HEK293 (cell line): ENCODE results near the gene UCKL1.

ENCODE experiments used
- AEBP2 ChIP-seq: fragments of 450-650 bp; formaldehyde crosslinking; IDR thresholded peaks from 2 replicates; pipeline ENCODE4 v1.5.1; 2016; ENCODE audit warnings: missing biosample characterization, missing genetic modification characterization, borderline replicate concordance
- BCL11A ChIP-seq: fragments of 450-650 bp; formaldehyde crosslinking; IDR thresholded peaks from 2 replicates; pipeline ENCODE4 v1.5.1; 2016; ENCODE audit warnings: low read depth, missing biosample characterization, missing genetic modification characterization
- BCL6B ChIP-seq: fragments of 450-650 bp; formaldehyde crosslinking; IDR thresholded peaks from 2 replicates; pipeline ENCODE4 v1.5.1; 2017; ENCODE audit warnings: missing biosample characterization, missing genetic modification characterization
- GFI1B ChIP-seq: fragments of 450-650 bp; formaldehyde crosslinking; IDR thresholded peaks from 2 replicates; pipeline ENCODE4 v1.5.1; 2016; ENCODE audit warnings: missing biosample characterization, missing genetic modification characterization
- GLI4 ChIP-seq: fragments of 450-650 bp; formaldehyde crosslinking; IDR thresholded peaks from 2 replicates; pipeline ENCODE4 v1.5.1; 2016; ENCODE audit warnings: missing biosample characterization, missing genetic modification characterization
- GLIS1 ChIP-seq: fragments of 450-650 bp; formaldehyde crosslinking; IDR thresholded peaks from 2 replicates; pipeline ENCODE4 v1.5.1; 2016; ENCODE audit warnings: missing biosample characterization, missing genetic modification characterization
- KLF1 ChIP-seq: fragments of 450-650 bp; formaldehyde crosslinking; IDR thresholded peaks from 2 replicates; pipeline ENCODE4 v1.5.1; 2016; ENCODE audit warnings: missing biosample characterization, missing genetic modification characterization
- KLF8 ChIP-seq: fragments of 450-650 bp; formaldehyde crosslinking; IDR thresholded peaks from 2 replicates; pipeline ENCODE4 v1.5.1; 2016; ENCODE audit warnings: missing biosample characterization, missing genetic modification characterization
- SCRT1 ChIP-seq: fragments of 450-650 bp; formaldehyde crosslinking; IDR thresholded peaks from 2 replicates; pipeline ENCODE4 v1.5.1; 2016; ENCODE audit warnings: missing biosample characterization, missing genetic modification characterization, borderline replicate concordance
- SCRT2 ChIP-seq: fragments of 450-650 bp; formaldehyde crosslinking; IDR thresholded peaks from 2 replicates; pipeline ENCODE4 v1.5.1; 2016; ENCODE audit warnings: missing biosample characterization, missing genetic modification characterization
- YY1 ChIP-seq: fragments of 450-650 bp; formaldehyde crosslinking; IDR thresholded peaks from 2 replicates; pipeline ENCODE4 v1.5.1; 2018; ENCODE audit warnings: missing biosample characterization, missing genetic modification characterization
- ZBTB8A ChIP-seq: fragments of 450-650 bp; formaldehyde crosslinking; IDR thresholded peaks from 2 replicates; pipeline ENCODE4 v1.5.1; 2016; ENCODE audit warnings: missing biosample characterization, missing genetic modification characterization
- ZIC2 ChIP-seq: fragments of 450-650 bp; formaldehyde crosslinking; IDR thresholded peaks from 2 replicates; pipeline ENCODE4 v1.5.1; 2016; ENCODE audit warnings: missing biosample characterization, missing genetic modification characterization
- ZNF133 ChIP-seq: fragments of 450-650 bp; formaldehyde crosslinking; IDR thresholded peaks from 2 replicates; pipeline ENCODE4 v1.5.1; 2016; ENCODE audit warnings: missing biosample characterization, missing genetic modification characterization
- ZNF146 ChIP-seq: fragments of 450-650 bp; formaldehyde crosslinking; IDR thresholded peaks from 2 replicates; pipeline ENCODE4 v1.5.1; 2016; ENCODE audit warnings: missing biosample characterization, missing genetic modification characterization
- ZNF157 ChIP-seq: fragments of 450-650 bp; formaldehyde crosslinking; IDR thresholded peaks from 2 replicates; pipeline ENCODE4 v1.5.1; 2016; ENCODE audit warnings: missing biosample characterization, missing genetic modification characterization
- ZNF24 ChIP-seq: fragments of 450-650 bp; formaldehyde crosslinking; IDR thresholded peaks from 2 replicates; pipeline ENCODE4 v1.5.1; 2016; ENCODE audit warnings: missing biosample characterization, missing genetic modification characterization
- ZNF341 ChIP-seq: fragments of 450-650 bp; formaldehyde crosslinking; IDR thresholded peaks from 2 replicates; pipeline ENCODE4; 2016; ENCODE audit warnings: low read depth, missing biosample characterization, missing genetic modification characterization
- ZNF423 ChIP-seq: fragments of 450-650 bp; formaldehyde crosslinking; IDR thresholded peaks from 2 replicates; pipeline ENCODE4 v1.5.1; 2016; ENCODE audit warnings: missing biosample characterization, missing genetic modification characterization
- ZNF561 ChIP-seq: fragments of 450-650 bp; IDR thresholded peaks from 2 replicates; pipeline ENCODE4 v1.5.1; 2018; ENCODE audit warnings: missing biosample characterization, missing genetic modification characterization, borderline replicate concordance
- ZNF580 ChIP-seq: fragments of 450-650 bp; formaldehyde crosslinking; IDR thresholded peaks from 2 replicates; pipeline ENCODE4 v1.5.1; 2016; ENCODE audit warnings: missing biosample characterization, missing genetic modification characterization
- ZNF600 ChIP-seq: fragments of 450-650 bp; formaldehyde crosslinking; IDR thresholded peaks from 2 replicates; pipeline ENCODE4 v1.5.1; 2016; ENCODE audit warnings: missing biosample characterization, missing genetic modification characterization
- ZNF654 ChIP-seq: fragments of 450-650 bp; formaldehyde crosslinking; IDR thresholded peaks from 2 replicates; pipeline ENCODE4 v1.5.1; 2016; ENCODE audit warnings: low read depth, missing biosample characterization, missing genetic modification characterization
- ZNF664 ChIP-seq: fragments of 450-650 bp; formaldehyde crosslinking; IDR thresholded peaks from 2 replicates; pipeline ENCODE4 v1.5.1; 2016; ENCODE audit warnings: missing biosample characterization, missing genetic modification characterization
- ZNF768 ChIP-seq: fragments of 450-650 bp; formaldehyde crosslinking; IDR thresholded peaks from 2 replicates; pipeline ENCODE4 v1.5.1; 2018; ENCODE audit warnings: missing biosample characterization, mild to moderate bottlenecking, missing genetic modification characterization
- ZNF843 ChIP-seq: fragments of 450-650 bp; formaldehyde crosslinking; IDR thresholded peaks from 2 replicates; pipeline ENCODE4 v1.5.1; 2016; ENCODE audit warnings: missing biosample characterization, missing genetic modification characterization
- TF ChIP-seq, protein P1 (sequence below): fragments of 450-650 bp; formaldehyde crosslinking; IDR thresholded peaks from 2 replicates; pipeline ENCODE4 v1.5.1; 2016; ENCODE audit warnings: missing biosample characterization, missing genetic modification characterization
- TF ChIP-seq, protein P2 (sequence below): fragments of 450-650 bp; formaldehyde crosslinking; IDR thresholded peaks from 2 replicates; pipeline ENCODE4 v1.5.0; 2017; ENCODE audit warnings: missing biosample characterization, missing genetic modification characterization, borderline replicate concordance
- TF ChIP-seq, protein P3 (sequence below): fragments of 450-650 bp; formaldehyde crosslinking; IDR thresholded peaks from 2 replicates; pipeline ENCODE4 v1.5.1; 2016; ENCODE audit warnings: missing biosample characterization, missing genetic modification characterization
- TF ChIP-seq, protein P4 (sequence below): fragments of 450-650 bp; formaldehyde crosslinking; IDR thresholded peaks from 2 replicates; pipeline ENCODE4 v1.5.1; 2016; ENCODE audit warnings: missing biosample characterization, missing genetic modification characterization
- TF ChIP-seq, protein P5 (sequence below): fragments of 450-650 bp; formaldehyde crosslinking; IDR thresholded peaks from 2 replicates; pipeline ENCODE4 v1.5.1; 2017; ENCODE audit warnings: missing biosample characterization, missing genetic modification characterization

Gene UCKL1

GRCh38 chr20:64001607-64002011 lies 45.4 kb upstream of the UCKL1 start (continued):
- TF ChIP-seq, protein P1, sequence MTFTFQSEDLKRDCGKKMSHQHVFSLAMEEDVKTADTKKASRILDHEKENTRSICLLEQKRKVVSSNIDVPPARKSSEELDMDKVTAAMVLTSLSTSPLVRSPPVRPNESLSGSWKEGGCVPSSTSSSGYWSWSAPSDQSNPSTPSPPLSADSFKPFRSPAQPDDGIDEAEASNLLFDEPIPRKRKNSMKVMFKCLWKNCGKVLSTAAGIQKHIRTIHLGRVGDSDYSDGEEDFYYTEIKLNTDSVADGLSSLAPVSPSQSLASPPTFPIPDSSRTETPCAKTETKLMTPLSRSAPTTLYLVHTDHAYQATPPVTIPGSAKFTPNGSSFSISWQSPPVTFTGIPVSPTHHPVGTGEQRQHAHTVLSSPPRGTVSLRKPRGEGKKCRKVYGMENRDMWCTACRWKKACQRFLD (tag by site-specific recombination): no peak
- TF ChIP-seq ZNF146: no peak
- TF ChIP-seq ZBTB8A (tag by site-specific recombination): no peak
- TF ChIP-seq, protein P2, sequence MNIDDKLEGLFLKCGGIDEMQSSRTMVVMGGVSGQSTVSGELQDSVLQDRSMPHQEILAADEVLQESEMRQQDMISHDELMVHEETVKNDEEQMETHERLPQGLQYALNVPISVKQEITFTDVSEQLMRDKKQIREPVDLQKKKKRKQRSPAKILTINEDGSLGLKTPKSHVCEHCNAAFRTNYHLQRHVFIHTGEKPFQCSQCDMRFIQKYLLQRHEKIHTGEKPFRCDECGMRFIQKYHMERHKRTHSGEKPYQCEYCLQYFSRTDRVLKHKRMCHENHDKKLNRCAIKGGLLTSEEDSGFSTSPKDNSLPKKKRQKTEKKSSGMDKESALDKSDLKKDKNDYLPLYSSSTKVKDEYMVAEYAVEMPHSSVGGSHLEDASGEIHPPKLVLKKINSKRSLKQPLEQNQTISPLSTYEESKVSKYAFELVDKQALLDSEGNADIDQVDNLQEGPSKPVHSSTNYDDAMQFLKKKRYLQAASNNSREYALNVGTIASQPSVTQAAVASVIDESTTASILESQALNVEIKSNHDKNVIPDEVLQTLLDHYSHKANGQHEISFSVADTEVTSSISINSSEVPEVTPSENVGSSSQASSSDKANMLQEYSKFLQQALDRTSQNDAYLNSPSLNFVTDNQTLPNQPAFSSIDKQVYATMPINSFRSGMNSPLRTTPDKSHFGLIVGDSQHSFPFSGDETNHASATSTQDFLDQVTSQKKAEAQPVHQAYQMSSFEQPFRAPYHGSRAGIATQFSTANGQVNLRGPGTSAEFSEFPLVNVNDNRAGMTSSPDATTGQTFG: no peak
- no peak for TF ChIP-seq ZNF423 (tag by site-specific recombination)
- 0 out of 2 replicates have a peak, but pooled peaks have one; percentile 35 for TF ChIP-seq ZNF341 (tag by site-specific recombination)
- peak; percentile 93 for TF ChIP-seq ZIC2 (tag by site-specific recombination)
- peak; percentile 55 for TF ChIP-seq SCRT1
- TF ChIP-seq BCL6B (tag by site-specific recombination): no peak
- no peak for TF ChIP-seq YY1 (tag by site-specific recombination)
- TF ChIP-seq, protein P3, sequence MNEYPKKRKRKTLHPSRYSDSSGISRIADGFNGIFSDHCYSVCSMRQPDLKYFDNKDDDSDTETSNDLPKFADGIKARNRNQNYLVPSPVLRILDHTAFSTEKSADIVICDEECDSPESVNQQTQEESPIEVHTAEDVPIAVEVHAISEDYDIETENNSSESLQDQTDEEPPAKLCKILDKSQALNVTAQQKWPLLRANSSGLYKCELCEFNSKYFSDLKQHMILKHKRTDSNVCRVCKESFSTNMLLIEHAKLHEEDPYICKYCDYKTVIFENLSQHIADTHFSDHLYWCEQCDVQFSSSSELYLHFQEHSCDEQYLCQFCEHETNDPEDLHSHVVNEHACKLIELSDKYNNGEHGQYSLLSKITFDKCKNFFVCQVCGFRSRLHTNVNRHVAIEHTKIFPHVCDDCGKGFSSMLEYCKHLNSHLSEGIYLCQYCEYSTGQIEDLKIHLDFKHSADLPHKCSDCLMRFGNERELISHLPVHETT (tag by site-specific recombination): no peak
- no peak for TF ChIP-seq AEBP2 (tag by site-specific recombination)
- peak; percentile 80 for TF ChIP-seq BCL11A (tag by site-specific recombination)
- no peak for TF ChIP-seq ZNF24
- no peak for TF ChIP-seq KLF1 (tag by site-specific recombination)
- no peak for TF ChIP-seq GLI4
- TF ChIP-seq GLIS1 (tag by site-specific recombination): peak; percentile 74
- TF ChIP-seq ZNF600 (tag by site-specific recombination): peak; percentile 97
- peak; percentile 95 for TF ChIP-seq ZNF843 (tag by site-specific recombination)
- TF ChIP-seq ZNF561 (tag by site-specific recombination): peak; percentile 53; the same call in 1 of the 2 replicates
- no peak for TF ChIP-seq ZNF654 (tag by site-specific recombination)
- TF ChIP-seq, protein P4, sequence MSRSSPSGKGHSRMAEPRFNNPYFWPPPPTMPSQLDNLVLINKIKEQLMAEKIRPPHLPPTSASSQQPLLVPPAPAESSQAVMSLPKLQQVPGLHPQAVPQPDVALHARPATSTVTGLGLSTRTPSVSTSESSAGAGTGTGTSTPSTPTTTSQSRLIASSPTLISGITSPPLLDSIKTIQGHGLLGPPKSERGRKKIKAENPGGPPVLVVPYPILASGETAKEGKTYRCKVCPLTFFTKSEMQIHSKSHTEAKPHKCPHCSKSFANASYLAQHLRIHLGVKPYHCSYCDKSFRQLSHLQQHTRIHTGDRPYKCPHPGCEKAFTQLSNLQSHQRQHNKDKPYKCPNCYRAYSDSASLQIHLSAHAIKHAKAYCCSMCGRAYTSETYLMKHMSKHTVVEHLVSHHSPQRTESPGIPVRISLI (tag by site-specific recombination): peak; percentile 95
- TF ChIP-seq SCRT2 (tag by site-specific recombination): no peak
- TF ChIP-seq KLF8 (tag by site-specific recombination): peak; percentile 69
- TF ChIP-seq ZNF157 (tag by site-specific recombination): no peak
- TF ChIP-seq ZNF664: 0 out of 2 replicates have a peak, but pooled peaks have one; percentile 45
- no peak for TF ChIP-seq ZNF768 (tag by site-specific recombination)
- TF ChIP-seq GFI1B (tag by site-specific recombination): no peak
- TF ChIP-seq ZNF580 (tag by site-specific recombination): peak; percentile 93
- TF ChIP-seq, protein P5, sequence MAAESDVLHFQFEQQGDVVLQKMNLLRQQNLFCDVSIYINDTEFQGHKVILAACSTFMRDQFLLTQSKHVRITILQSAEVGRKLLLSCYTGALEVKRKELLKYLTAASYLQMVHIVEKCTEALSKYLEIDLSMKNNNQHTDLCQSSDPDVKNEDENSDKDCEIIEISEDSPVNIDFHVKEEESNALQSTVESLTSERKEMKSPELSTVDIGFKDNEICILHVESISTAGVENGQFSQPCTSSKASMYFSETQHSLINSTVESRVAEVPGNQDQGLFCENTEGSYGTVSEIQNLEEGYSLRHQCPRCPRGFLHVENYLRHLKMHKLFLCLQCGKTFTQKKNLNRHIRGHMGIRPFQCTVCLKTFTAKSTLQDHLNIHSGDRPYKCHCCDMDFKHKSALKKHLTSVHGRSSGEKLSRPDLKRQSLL: no peak
- no peak for TF ChIP-seq ZNF133 (tag by site-specific recombination)
